HepG2 (cell line): Measurements from ENCODE around the gene CYP2C8. TPM values are rescaled to one million over a fixed set of nuclear protein-coding genes. Genes with fewer than 3 reads are reported as not detected.

Experiments used
- ATAC-seq: fragments of 200-7000 bp; cut with Tn5 transposase; 3 replicates; pipeline ENCODE4 v1.9.1; 2020; ENCODE audit warnings: mild to moderate bottlenecking, moderate library complexity
- BruUV-seq: library from RNA; stranded (reverse); fragments of 400-500 nt; replicated peaks from 2 replicates; lab custom pipeline; 2021; lab: Mats Ljungman, UMichigan
- CTCF ChIA-PET: fragments of 300-600 bp; formaldehyde crosslinking; extraction: SDS; loops from one replicate; lab custom pipeline; 2021; ENCODE audit warnings: low total read pairs, inconsistent platforms, low intra/inter-chr PET ratio; lab: Yijun Ruan, JAX
- POLR2A ChIA-PET: fragments of 350-600 bp; sonication (Branson Sonifier 250); formaldehyde crosslinking; loops from one replicate; lab custom pipeline; 2020; ENCODE audit warnings: antibody characterized with exemption, inconsistent platforms; lab: Yijun Ruan, JAX
- DNase-seq: peaks from one replicate; pipeline ENCODE4 v3.0.0-alpha.2; 2015; ENCODE audit warnings: low spot score
- FAIRE-seq: peaks from 3 replicates; lab custom pipeline; 2011; peaks lifted over from hg19 to GRCh38; lab: Jason Lieb, UNC
- H2AFZ ChIP-seq: one replicate; pipeline ENCODE4 v1.6.1; 2011; ENCODE audit warnings: low read length, inconsistent platforms
- H3K27ac ChIP-seq: fragments of 300-600 bp; 3 replicates; pipeline ENCODE4 v1.8.0; 2011; ENCODE audit warnings: mixed run types, mild to moderate bottlenecking, mixed read lengths, low read length, inconsistent platforms; ENCODE audit not compliant: insufficient read depth; ENCODE audit errors: extremely low read length
- H3K27me3 ChIP-seq, 2 experiments: fragments of 200-600 bp in 1 of 2; 2 replicates in 1 of 2; 3 replicates in 1 of 2; pipeline versions ENCODE4 v1.6.0 to v1.8.0; 2011; ENCODE audit warnings: low read length in 2 of 2, mild to moderate bottlenecking in 2 of 2, moderate library complexity in 2 of 2, inconsistent platforms in 1 of 2; ENCODE audit not compliant: insufficient read depth in 2 of 2, control insufficient read depth in 1 of 2
- H3K36me3 ChIP-seq, 2 experiments: fragments of 200-600 bp in 1 of 2; replicated peaks in 1 of 2; 2 replicates in 1 of 2; 3 replicates in 1 of 2; pipeline versions ENCODE4 v1.5.1 to v1.8.0; 2011; ENCODE audit warnings: low read length in 2 of 2, inconsistent platforms in 1 of 2; ENCODE audit not compliant: insufficient read depth in 2 of 2, control insufficient read depth in 1 of 2
- H3K4me1 ChIP-seq: 2 replicates; pipeline ENCODE4 v1.5.1; 2012; ENCODE audit warnings: low read length, inconsistent platforms; ENCODE audit not compliant: insufficient read depth
- H3K4me2 ChIP-seq: 2 replicates; pipeline ENCODE4 v1.6.0; 2011; ENCODE audit warnings: low read depth, low read length, inconsistent platforms
- H3K4me3 ChIP-seq, 3 experiments: fragments of 200-600 bp in 1 of 3; sonication (generic), shearing (Covaris generic) in 1 of 3; replicated peaks in 1 of 3; 2 replicates each; pipeline ENCODE4 v1.5.1; 2011 to 2016; ENCODE audit warnings: low read length in 3 of 3, inconsistent platforms in 2 of 3, low read depth in 2 of 3, mild to moderate bottlenecking in 2 of 3, control low read depth in 1 of 3, mixed read lengths in 1 of 3; ENCODE audit not compliant: insufficient read depth in 1 of 3
- H3K79me2 ChIP-seq: one replicate; pipeline ENCODE4 v1.6.1; 2011; ENCODE audit warnings: low read length, inconsistent platforms; ENCODE audit not compliant: insufficient read depth
- H3K9ac ChIP-seq: 2 replicates; pipeline ENCODE4 v1.6.0; 2011; ENCODE audit warnings: mild to moderate bottlenecking, low read depth, low read length, inconsistent platforms; ENCODE audit not compliant: insufficient read depth
- H3K9me3 ChIP-seq: 2 replicates; pipeline ENCODE4 v1.5.1; 2012; ENCODE audit warnings: mild to moderate bottlenecking, low read length
- H4K20me1 ChIP-seq: 2 replicates; pipeline ENCODE4 v1.6.0; 2011; ENCODE audit warnings: inconsistent platforms, mild to moderate bottlenecking, low read length, moderate library complexity; ENCODE audit not compliant: insufficient read depth
- ELF3 ChIP-seq: IDR thresholded peaks from 2 replicates; pipeline ENCODE4 v1.6.1; 2016; ENCODE audit warnings: missing genetic modification reagents, missing compliant biosample characterization
- FOSL2 ChIP-seq: sonication (generic); formaldehyde crosslinking; IDR thresholded peaks from 2 replicates; pipeline ENCODE4 v1.4.0; 2020; ENCODE audit warnings: missing genetic modification reagents
- HNF1B ChIP-seq: sonication (generic); formaldehyde crosslinking; IDR thresholded peaks from 2 replicates; pipeline ENCODE4 v1.5.1; 2020; ENCODE audit warnings: mild to moderate bottlenecking, moderate library complexity, missing genetic modification reagents
- HOXA3 ChIP-seq: sonication (generic); formaldehyde crosslinking; IDR thresholded peaks from 2 replicates; pipeline ENCODE4 v1.5.0; 2020; ENCODE audit warnings: missing genetic modification reagents
- KLF12 ChIP-seq: sonication (generic); formaldehyde crosslinking; IDR thresholded peaks from 2 replicates; pipeline ENCODE4 v1.4.0; 2020; ENCODE audit warnings: missing genetic modification reagents, borderline replicate concordance
- MXI1 ChIP-seq: IDR thresholded peaks from 3 replicates; pipeline ENCODE4 v1.6.1; 2012; ENCODE audit warnings: low read depth, low read length, inconsistent platforms, borderline replicate concordance
- NCOA5 ChIP-seq: sonication (generic); formaldehyde crosslinking; IDR thresholded peaks from 2 replicates; pipeline ENCODE4 v1.4.0; 2020; ENCODE audit warnings: missing genetic modification reagents
- RAD51 ChIP-seq: fragments of 450-650 bp; IDR thresholded peaks from 2 replicates; pipeline ENCODE4 v1.6.1; 2016; ENCODE audit warnings: borderline replicate concordance
- TARDBP ChIP-seq: sonication (generic); formaldehyde crosslinking; IDR thresholded peaks from 2 replicates; pipeline ENCODE4 v1.8.0; 2022; ENCODE audit warnings: mild to moderate bottlenecking, missing genetic modification reagents
- ZNF160 ChIP-seq: sonication (generic); formaldehyde crosslinking; IDR thresholded peaks from 2 replicates; pipeline ENCODE4 v1.8.0; 2022; ENCODE audit warnings: mild to moderate bottlenecking, inconsistent platforms, missing genetic modification reagents
- ZNF562 ChIP-seq: sonication (generic); formaldehyde crosslinking; IDR thresholded peaks from 2 replicates; pipeline ENCODE4 v1.8.0; 2022; ENCODE audit warnings: missing genetic modification reagents, borderline replicate concordance
- ZNF775 ChIP-seq: sonication (generic); formaldehyde crosslinking; IDR thresholded peaks from 2 replicates; pipeline ENCODE4 v1.4.0; 2020; ENCODE audit warnings: missing genetic modification reagents, mild to moderate bottlenecking, moderate library complexity, borderline replicate concordance
- ZNF790 ChIP-seq: sonication (generic); formaldehyde crosslinking; IDR thresholded peaks from 2 replicates; pipeline ENCODE4 v1.8.0; 2022; ENCODE audit warnings: missing genetic modification reagents, mild to moderate bottlenecking, borderline replicate concordance
- WGBS: methylation state at CpG from one replicate; pipeline ENCODE4 v1.1.6; 2017; ENCODE audit warnings: low lambda C conversion rate; 5-methylcytosine and 5-hydroxymethylcytosine counted together
- in situ Hi-C: cut with HindIII; loops from 2 replicates; pipeline ENCODE4 v1.10.0; 2017; ENCODE audit warnings: low pct_unique_long_range_greater_than_20kb; ENCODE audit not compliant: extremely low pct_ligation_motif_present
- intact Hi-C: fragments of 100-400 bp; cut with micrococcal nuclease; formaldehyde crosslinking; loops from one replicate; pipeline ENCODE4 v1.10.0; 2022; ENCODE audit not compliant: unreplicated experiment
- polyA plus RNA-seq, 8 experiments: library from polyadenylated mRNA; depleted of rRNA in 3 of 8; stranded (reverse) in 7 of 8; unstranded in 1 of 8; fragments of >200 nt; fragmentation: Illumina TruSeq in 4 of 8; extraction: Trizol in 4 of 8; gene quantifications; 2 replicates each; pipeline versions ENCODE4 v1.2.1 to v1.2.3, GENCODE V29; 2011 to 2016; ENCODE audit warnings: low read depth in 4 of 8, missing spikeins in 1 of 8, mixed read lengths in 1 of 8; ENCODE audit not compliant: insufficient read depth in 1 of 8
- total RNA-seq, 5 experiments: library from RNA; depleted of rRNA; stranded (reverse); fragments of >200 nt; fragmentation: Illumina TruSeq; extraction: Trizol; gene quantifications; 2 replicates each; pipeline ENCODE4 v1.2.3, GENCODE V29; 2016; ENCODE audit warnings: low read depth in 1 of 5
- TF ChIP-seq, protein P1 (sequence below): sonication (generic); formaldehyde crosslinking; IDR thresholded peaks from 2 replicates; pipeline ENCODE4 v1.5.1; 2020; ENCODE audit warnings: missing genetic modification reagents, mild to moderate bottlenecking, borderline replicate concordance

CYP2C8 gene
- total and polyA plus RNA-seq, 2 of the 13 experiments (the other 11 are each of a cell fraction or from before 2014, with no cell fraction given): 0.09 to 0.15 TPM

GRCh38 chr10:94992811-94993210 is 76.5 kb downstream of the CYP2C8 start:
- Histone ChIP-seq H3K36me3 (no peaks in the 10 kb centered on the region), H3K4me3 (no peak overlapping the region), H3K27ac (no peak overlapping the region), H3K4me1 (no peaks in the 10 kb centered on the region), H3K9ac (no peak overlapping the region), H2AFZ (no peak overlapping the region), H3K79me2 (no peaks in the 10 kb centered on the region), H3K4me2 (no peak overlapping the region), H3K9me3 (peaks cover 16% of the 10 kb centered on the region; the same call in 1 of the 2 replicates), H4K20me1 (no peaks in the 10 kb centered on the region), H3K27me3 (no peaks in the 10 kb centered on the region; a peak in 1 of 5 replicates)
- TF ChIP-seq ZNF775 (no peak), ZNF160 (CRISPR knock-in tag) (no peak), TARDBP (CRISPR knock-in tag) (no peak), HOXA3 (CRISPR knock-in tag) (no peak)
- ATAC-seq: no peak
- no peak for FAIRE-seq
- intact Hi-C loops (no loop called here), in situ Hi-C loops (no loop called here)
- POLR2A ChIA-PET: no interaction called here
- CTCF ChIA-PET: no interaction called here
- BruUV-seq: no TSS peak
- WGBS: 61% methylated on average over 4 of the region's 4 CpGs
- DNase-seq: no peak

DNA sequence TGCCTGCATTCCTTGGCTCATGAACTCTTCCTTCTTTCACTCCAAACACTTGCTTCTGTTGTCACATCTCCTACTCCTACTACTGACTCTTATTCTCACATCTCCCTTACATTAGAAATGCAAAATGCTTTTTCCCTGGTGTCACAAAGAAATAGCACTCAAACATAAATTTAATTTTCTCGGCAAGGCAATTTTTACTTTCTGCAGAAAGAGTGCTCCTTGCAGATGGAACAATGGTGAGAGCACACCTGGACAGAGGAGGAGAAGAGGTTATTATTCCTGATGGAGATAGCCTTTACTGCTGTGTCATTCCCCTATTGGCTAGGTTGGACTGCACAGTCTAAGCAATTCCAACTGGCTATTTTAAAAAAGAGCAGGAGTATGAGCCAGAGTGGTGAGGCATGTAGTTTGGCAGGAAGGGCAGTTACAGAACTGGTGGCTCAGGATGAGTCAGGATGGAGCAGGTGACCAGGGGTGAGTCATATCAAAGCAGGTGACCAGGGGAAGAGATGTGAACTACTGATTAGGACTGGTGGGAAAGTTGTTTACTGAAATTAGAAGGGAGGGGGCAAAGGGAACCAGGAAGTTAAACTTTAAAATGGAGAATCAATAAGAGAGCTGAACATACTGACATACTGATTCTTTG is 77.9 kb downstream of the CYP2C8 start:
- DNase-seq (peak; percentile 1), FAIRE-seq (no peak), ATAC-seq (no peak; the same call in 2 of the 3 replicates)
- WGBS: 94% methylated on average over 1 of the region's 1 CpG
- no peak for TF ChIP-seq ZNF790 (CRISPR knock-in tag)
- TF ChIP-seq ZNF562 (CRISPR knock-in tag): peak; percentile 81
- 0 out of 2 replicates have a peak, but pooled peaks have one; percentile 14 for TF ChIP-seq RAD51
- no peak for TF ChIP-seq KLF12 (CRISPR knock-in tag)
- peak; percentile 85 for TF ChIP-seq FOSL2 (CRISPR knock-in tag)
- TF ChIP-seq, protein P1, sequence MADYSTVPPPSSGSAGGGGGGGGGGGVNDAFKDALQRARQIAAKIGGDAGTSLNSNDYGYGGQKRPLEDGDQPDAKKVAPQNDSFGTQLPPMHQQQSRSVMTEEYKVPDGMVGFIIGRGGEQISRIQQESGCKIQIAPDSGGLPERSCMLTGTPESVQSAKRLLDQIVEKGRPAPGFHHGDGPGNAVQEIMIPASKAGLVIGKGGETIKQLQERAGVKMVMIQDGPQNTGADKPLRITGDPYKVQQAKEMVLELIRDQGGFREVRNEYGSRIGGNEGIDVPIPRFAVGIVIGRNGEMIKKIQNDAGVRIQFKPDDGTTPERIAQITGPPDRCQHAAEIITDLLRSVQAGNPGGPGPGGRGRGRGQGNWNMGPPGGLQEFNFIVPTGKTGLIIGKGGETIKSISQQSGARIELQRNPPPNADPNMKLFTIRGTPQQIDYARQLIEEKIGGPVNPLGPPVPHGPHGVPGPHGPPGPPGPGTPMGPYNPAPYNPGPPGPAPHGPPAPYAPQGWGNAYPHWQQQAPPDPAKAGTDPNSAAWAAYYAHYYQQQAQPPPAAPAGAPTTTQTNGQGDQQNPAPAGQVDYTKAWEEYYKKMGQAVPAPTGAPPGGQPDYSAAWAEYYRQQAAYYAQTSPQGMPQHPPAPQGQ (CRISPR knock-in tag): no peak
- TF ChIP-seq NCOA5 (CRISPR knock-in tag): no peak
- TF ChIP-seq MXI1: no peak
- peak; percentile 35; the same call in 1 of the 2 replicates for TF ChIP-seq ELF3 (CRISPR knock-in tag)
- TF ChIP-seq HNF1B: no peak
- CTCF ChIA-PET: no interaction called here
- Histone ChIP-seq H3K9me3 (peaks cover 16% of the 10 kb centered on the region; the same call in 1 of the 2 replicates), H3K4me1 (no peaks in the 10 kb centered on the region), H3K27me3 (no peaks in the 10 kb centered on the region), H2AFZ (no peak overlapping the region), H3K79me2 (no peaks in the 10 kb centered on the region), H3K27ac (no peak overlapping the region), H3K9ac (no peak overlapping the region), H3K36me3 (no peaks in the 10 kb centered on the region), H4K20me1 (no peaks in the 10 kb centered on the region), H3K4me3 (no peak overlapping the region), H3K4me2 (no peak overlapping the region)
- intact Hi-C loops (no loop called here), in situ Hi-C loops (no loop called here)
- POLR2A ChIA-PET: no interaction called here
- no TSS peak for BruUV-seq
